ENCODE measurements around the gene MID2. TPM values are rescaled to one million over a fixed set of nuclear protein-coding genes. Genes with fewer than 3 reads are reported as not detected.
A peak's percentile ranks its signal among the peaks of the same experiment; 100 is the strongest.
"Not testable (repeated sequence)": the region's sequence is repeated elsewhere in the genome, so short reads cannot be mapped to it uniquely, and the experiment has no call there.

MID2 gene, protein sequence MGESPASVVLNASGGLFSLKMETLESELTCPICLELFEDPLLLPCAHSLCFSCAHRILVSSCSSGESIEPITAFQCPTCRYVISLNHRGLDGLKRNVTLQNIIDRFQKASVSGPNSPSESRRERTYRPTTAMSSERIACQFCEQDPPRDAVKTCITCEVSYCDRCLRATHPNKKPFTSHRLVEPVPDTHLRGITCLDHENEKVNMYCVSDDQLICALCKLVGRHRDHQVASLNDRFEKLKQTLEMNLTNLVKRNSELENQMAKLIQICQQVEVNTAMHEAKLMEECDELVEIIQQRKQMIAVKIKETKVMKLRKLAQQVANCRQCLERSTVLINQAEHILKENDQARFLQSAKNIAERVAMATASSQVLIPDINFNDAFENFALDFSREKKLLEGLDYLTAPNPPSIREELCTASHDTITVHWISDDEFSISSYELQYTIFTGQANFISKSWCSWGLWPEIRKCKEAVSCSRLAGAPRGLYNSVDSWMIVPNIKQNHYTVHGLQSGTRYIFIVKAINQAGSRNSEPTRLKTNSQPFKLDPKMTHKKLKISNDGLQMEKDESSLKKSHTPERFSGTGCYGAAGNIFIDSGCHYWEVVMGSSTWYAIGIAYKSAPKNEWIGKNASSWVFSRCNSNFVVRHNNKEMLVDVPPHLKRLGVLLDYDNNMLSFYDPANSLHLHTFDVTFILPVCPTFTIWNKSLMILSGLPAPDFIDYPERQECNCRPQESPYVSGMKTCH
- total RNA-seq = 17.6 TPM

- Histone ChIP-seq H3K27me3 (ENCODE audit: insufficient read depth, low read length) (peaks cover 13% of the 10 kb centered on the region), H3K4me3 (ENCODE audit: low read length) (peak within 1 kb of the TSS; percentile 24), H3K4me1 (ENCODE audit: insufficient read depth, low read length) (no peaks in the 10 kb centered on the region), H3K9me3 (ENCODE audit: low read depth, low read length) (no peaks in the 10 kb centered on the region)
These were observed at the start of gene MID2 for GRCh38 chrX:107825698-107826237. TSS of gene MID2 (plus strand) at chrX:107825866. CDS start at chrX:107826427, 561 bp downstream.

DNA sequence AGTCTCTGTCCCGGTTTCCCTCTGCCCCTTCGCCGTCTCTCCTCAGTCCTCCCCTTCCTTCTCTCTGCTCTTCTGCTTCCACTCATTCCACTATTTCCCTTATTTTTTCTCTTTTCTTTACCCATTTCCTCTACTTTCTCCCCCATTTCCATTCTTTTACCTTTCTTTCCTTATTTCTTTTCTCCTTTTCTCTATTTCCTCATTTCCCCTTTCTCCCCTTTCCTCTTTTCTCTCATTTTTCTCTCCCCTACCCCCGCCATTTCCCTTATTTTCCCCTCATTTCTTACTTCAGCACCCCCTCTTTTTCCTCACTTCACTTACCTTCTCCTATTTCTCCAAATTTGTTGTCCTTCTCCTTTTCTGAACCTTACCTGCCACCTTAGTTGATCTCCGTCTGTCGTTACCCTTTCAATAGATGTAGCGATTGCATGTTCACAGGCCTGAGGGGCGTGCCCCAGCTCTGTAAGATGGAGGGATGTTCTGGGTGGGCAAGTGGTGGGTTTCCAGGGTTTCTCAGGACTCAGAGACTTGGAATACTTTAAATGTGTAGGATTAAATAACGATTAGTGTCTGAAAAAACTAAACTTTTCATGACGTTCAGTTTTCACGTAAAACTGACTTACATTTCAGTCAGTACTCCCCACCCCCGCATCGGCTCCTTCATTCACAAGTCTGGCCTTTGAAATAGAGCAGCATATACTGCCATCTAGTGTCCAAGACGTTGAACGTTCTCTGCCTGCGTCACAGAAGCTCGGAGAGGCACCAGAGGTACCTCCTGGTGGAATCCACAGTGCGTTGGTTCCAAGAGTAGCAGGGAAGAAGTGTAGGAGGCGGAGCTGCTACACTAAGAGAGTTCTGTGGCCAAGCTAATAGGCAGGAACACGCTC, 48.8 kb upstream of the MID2 start:
- H3K4me3 ChIP-seq (ENCODE audit: low read length) = peak overlapping the region; percentile 39

DNA sequence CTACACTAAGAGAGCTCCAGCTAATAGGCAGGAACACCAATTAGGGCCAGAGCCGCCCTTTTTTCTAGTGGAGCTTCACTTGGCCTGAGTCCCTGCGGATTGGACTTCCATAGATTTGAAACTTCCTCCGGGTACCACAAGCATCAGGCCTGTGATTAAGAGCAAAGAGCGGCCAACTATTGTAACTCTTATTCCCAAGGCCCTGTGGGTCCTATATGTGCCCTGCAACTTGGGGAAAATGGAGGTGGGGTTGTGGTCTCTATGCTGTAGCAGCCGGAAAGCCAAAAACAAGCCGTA, 48.2 kb upstream of the MID2 start, which contains the start of gene NCBP2L:
Gene NCBP2L (plus strand): TSS at position 198 of the 297 bp plus-strand sequence. CDS start 16,488 bp downstream, outside the sequence.
- peak within 1 kb of the TSS; percentile 39 for H3K4me3 ChIP-seq (ENCODE audit: low read length)
- peaks cover 4% of the 10 kb centered on the region for H3K27me3 ChIP-seq (ENCODE audit: insufficient read depth, low read length)
- peaks cover 18% of the 10 kb centered on the region for H3K4me1 ChIP-seq (ENCODE audit: insufficient read depth, low read length)
- no peaks in the 10 kb centered on the region for H3K9me3 ChIP-seq (ENCODE audit: low read depth, low read length)

More for the DNA sequence above, 48.8 kb upstream of the MID2 start:
- Histone ChIP-seq H3K4me1 (ENCODE audit: insufficient read depth, low read length) (peaks cover 18% of the 10 kb centered on the region), H3K9me3 (ENCODE audit: low read depth, low read length) (no peaks in the 10 kb centered on the region), H3K27me3 (ENCODE audit: insufficient read depth, low read length) (peaks cover 4% of the 10 kb centered on the region)

DNA sequence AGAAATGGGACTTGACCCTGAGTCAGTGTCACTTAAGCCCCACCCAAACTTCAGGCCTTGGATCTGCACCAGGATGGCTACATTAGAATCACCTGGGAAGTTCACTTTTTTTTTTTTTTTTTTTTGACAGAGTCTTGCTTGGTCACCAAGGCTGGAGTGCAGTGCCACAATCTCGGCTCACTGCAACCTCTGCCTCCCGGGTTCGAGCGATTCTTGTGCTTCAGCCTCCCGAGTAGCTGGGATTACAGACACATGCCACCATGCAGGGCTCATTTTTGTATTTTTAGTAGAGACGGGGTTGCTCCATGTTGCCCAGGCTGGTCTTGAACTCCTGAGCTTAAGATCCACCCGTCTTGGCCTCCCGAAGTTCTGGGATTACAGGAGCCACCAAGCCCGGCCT, 45.1 kb upstream of the MID2 start:
- no peak overlapping the region for H3K4me3 ChIP-seq (ENCODE audit: low read length)
- H3K27me3 ChIP-seq (ENCODE audit: insufficient read depth, low read length) = no peaks in the 10 kb centered on the region
- H3K4me1 ChIP-seq (ENCODE audit: insufficient read depth, low read length) = peaks cover 10% of the 10 kb centered on the region
- no peaks in the 10 kb centered on the region for H3K9me3 ChIP-seq (ENCODE audit: low read depth, low read length)

DNA sequence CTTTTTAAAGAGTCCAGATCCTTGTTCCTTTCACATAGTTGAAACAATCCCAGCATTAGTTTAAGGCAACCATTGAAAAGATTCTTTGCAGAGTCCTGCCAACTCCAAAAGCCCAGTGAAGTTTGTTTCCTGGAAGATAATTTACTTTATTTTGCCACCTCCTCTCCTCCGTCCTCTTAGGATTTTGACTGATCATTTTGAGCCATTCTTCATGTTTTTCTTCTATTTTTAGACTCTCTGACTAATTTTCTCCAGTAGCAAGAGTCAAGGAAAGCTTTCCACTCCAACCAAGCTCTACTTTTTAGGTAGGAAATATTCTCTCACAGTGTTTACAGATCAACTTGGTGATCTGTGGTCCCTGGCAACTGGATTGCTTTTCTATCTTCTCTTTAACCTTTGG, 37.8 kb upstream of the MID2 start:
- Histone ChIP-seq H3K4me3 (ENCODE audit: low read length) (no peak overlapping the region), H3K27me3 (ENCODE audit: insufficient read depth, low read length) (no peaks in the 10 kb centered on the region), H3K4me1 (ENCODE audit: insufficient read depth, low read length) (no peaks in the 10 kb centered on the region), H3K9me3 (ENCODE audit: low read depth, low read length) (no peaks in the 10 kb centered on the region)

- H3K27me3 ChIP-seq (ENCODE audit: insufficient read depth, low read length) = no peaks in the 10 kb centered on the region
- H3K9me3 ChIP-seq (ENCODE audit: low read depth, low read length) = no peaks in the 10 kb centered on the region
- no peak overlapping the region for H3K4me3 ChIP-seq (ENCODE audit: low read length)
- H3K4me1 ChIP-seq (ENCODE audit: insufficient read depth, low read length) = no peaks in the 10 kb centered on the region
These were observed 21.2 kb upstream of the MID2 start for GRCh38 chrX:107804427-107804826.

- Histone ChIP-seq H3K4me3 (ENCODE audit: low read length) (no peak overlapping the region), H3K9me3 (ENCODE audit: low read depth, low read length) (no peaks in the 10 kb centered on the region), H3K4me1 (ENCODE audit: insufficient read depth, low read length) (no peaks in the 10 kb centered on the region), H3K27me3 (ENCODE audit: insufficient read depth, low read length) (no peaks in the 10 kb centered on the region)
These were observed 20.5 kb upstream of the MID2 start for GRCh38 chrX:107805179-107805578.

GRCh38 chrX:107810053-107810452, 15.6 kb upstream of the MID2 start:
- H3K4me3 ChIP-seq (ENCODE audit: low read length); H3K27me3 ChIP-seq (ENCODE audit: insufficient read depth, low read length); H3K9me3 ChIP-seq (ENCODE audit: low read depth, low read length); H3K4me1 ChIP-seq (ENCODE audit: insufficient read depth, low read length): not testable (repeated sequence)

- Histone ChIP-seq H3K4me1 (ENCODE audit: insufficient read depth, low read length) (no peaks in the 10 kb centered on the region), H3K9me3 (ENCODE audit: low read depth, low read length) (no peaks in the 10 kb centered on the region), H3K27me3 (ENCODE audit: insufficient read depth, low read length) (peaks cover under 1% of the 10 kb centered on the region), H3K4me3 (ENCODE audit: low read length) (no peak overlapping the region)
These were observed 6.7 kb upstream of the MID2 start for GRCh38 chrX:107818900-107819521.

DNA sequence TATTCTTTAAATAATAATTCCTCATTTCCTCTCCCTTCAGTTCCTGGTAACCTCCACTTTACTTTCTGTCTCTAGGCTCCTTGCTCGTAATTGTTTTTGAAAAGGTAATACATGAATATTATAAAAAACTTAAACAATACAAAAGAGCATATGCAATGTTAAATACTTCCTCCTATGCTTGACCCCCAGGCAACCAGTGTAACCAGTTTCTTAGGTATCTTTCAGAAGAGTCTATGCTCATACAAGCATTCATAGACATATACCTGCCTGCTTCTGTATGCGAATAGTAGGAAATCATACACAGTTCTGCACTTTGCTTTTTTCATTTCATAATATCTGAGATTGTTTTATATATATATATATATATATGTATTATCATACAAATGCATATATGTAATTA, 2.6 kb upstream of the MID2 start:
- H3K9me3 ChIP-seq (ENCODE audit: low read depth, low read length) = no peaks in the 10 kb centered on the region
- peaks cover 13% of the 10 kb centered on the region for H3K27me3 ChIP-seq (ENCODE audit: insufficient read depth, low read length)
- H3K4me3 ChIP-seq (ENCODE audit: low read length) = no peak overlapping the region
- H3K4me1 ChIP-seq (ENCODE audit: insufficient read depth, low read length) = no peaks in the 10 kb centered on the region

GRCh38 chrX:107823456-107823855, 2.2 kb upstream of the MID2 start:
- Histone ChIP-seq H3K4me3 (ENCODE audit: low read length) (no peak overlapping the region), H3K4me1 (ENCODE audit: insufficient read depth, low read length) (no peaks in the 10 kb centered on the region), H3K27me3 (ENCODE audit: insufficient read depth, low read length) (peaks cover 13% of the 10 kb centered on the region), H3K9me3 (ENCODE audit: low read depth, low read length) (no peaks in the 10 kb centered on the region)

DNA sequence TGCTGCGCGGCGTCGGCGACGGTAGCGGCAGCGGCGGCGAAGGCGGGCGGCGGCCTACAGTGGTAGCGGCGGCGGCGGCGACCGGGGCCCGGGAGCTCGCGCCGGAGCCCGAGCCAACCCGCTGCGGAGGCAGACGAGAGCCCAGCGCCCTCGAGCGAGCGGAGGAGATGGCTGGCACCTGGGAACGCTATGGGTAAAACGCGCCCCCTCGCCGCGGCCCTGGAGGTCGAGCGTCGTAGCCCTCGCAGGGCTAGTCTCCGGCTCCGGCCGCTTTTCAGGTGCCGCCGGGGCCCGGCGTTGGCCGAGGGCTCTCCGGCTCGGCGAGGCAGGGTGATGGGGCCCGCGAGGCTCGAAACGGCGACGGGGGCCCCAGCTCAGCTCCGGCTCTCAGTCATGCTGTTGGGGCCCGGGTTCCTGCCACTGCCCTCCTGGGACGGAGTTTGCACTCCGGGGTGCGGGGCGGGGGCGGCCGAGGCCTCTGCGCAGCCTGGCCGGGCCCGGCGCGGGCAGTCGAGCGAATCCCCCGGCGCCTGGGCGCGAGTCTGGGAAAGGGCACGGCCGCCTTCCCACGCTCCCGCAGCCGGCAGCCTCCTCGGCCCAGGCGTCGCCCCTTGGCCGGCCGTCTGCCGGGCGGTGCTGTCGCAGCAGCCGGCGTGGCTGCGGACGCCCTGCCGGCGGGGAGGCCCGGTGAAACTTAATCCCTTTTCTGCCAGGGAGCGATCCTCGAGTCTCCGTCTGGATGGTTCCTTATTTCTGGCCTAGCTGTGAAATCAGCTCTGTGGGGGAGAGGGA, 768 bp downstream of the MID2 start:
- Histone ChIP-seq H3K4me3 (ENCODE audit: low read length) (peak overlapping the region; percentile 24), H3K27me3 (ENCODE audit: insufficient read depth, low read length) (peaks cover 13% of the 10 kb centered on the region), H3K4me1 (ENCODE audit: insufficient read depth, low read length) (no peaks in the 10 kb centered on the region), H3K9me3 (ENCODE audit: low read depth, low read length) (no peaks in the 10 kb centered on the region)

- Histone ChIP-seq H3K4me3 (ENCODE audit: low read length) (peak overlapping the region; percentile 24), H3K4me1 (ENCODE audit: insufficient read depth, low read length) (no peaks in the 10 kb centered on the region), H3K27me3 (ENCODE audit: insufficient read depth, low read length) (peaks cover 13% of the 10 kb centered on the region), H3K9me3 (ENCODE audit: low read depth, low read length) (no peaks in the 10 kb centered on the region)
These were observed 1.6 kb downstream of the MID2 start for GRCh38 chrX:107827030-107827831.
